GM19467 (cell line): Measurements from ENCODE around the gene KLF13.
"Not testable (repeated sequence)": the region's sequence is repeated elsewhere in the genome, so short reads cannot be mapped to it uniquely, and the experiment has no call there.

Experiments
- ATAC-seq: cut with Tn5 transposase; IDR thresholded peaks from one replicate; pipeline ENCODE4 v1.9.1; 2021; ENCODE audit warnings: mild to moderate bottlenecking, moderate library complexity; ENCODE audit not compliant: unreplicated experiment

Gene KLF13

DNA sequence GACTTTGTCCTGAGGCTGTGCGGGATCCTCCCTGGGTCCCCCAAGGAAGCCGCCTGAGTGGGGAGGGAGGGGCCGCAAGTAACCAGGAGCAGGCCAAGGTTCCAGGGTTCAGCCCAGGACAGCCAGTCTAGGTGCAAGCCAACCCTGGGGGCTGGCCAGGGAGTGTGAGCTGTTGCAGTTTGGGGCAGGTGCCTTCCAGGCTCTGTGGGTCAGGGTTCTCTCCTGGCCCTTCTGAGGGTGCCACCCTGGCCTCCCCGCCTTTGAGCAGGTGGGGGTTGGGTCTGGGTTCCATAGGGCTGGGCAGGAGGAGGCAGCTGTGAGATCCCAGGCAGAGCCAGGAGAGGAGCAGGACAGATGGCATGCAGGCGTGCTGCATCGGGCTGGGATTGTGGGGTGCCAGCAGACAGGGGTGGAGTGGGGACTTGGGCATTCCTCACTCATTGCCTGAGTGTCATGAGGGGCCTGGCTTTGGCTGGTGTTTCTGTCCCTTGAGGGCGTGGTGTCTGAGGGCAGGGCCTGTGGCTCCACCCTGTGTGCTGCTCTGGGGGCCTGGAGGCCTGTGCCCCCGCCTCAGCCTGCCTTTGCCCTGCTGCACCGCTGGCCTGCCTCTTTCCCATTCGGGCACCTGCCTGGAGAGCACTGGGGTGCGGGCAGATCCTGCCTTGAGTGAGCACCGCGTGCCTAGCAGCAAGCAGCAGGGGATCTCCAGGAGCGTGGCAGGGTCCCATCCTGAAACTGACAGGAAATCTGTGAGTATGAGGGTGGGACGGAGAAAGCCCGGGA is 18.4 kb downstream of the KLF13 start:
- peak; percentile 26 for ATAC-seq

GRCh38 chr15:31345606-31346366 is 19.2 kb downstream of the KLF13 start:
- ATAC-seq = peak; percentile 37

DNA sequence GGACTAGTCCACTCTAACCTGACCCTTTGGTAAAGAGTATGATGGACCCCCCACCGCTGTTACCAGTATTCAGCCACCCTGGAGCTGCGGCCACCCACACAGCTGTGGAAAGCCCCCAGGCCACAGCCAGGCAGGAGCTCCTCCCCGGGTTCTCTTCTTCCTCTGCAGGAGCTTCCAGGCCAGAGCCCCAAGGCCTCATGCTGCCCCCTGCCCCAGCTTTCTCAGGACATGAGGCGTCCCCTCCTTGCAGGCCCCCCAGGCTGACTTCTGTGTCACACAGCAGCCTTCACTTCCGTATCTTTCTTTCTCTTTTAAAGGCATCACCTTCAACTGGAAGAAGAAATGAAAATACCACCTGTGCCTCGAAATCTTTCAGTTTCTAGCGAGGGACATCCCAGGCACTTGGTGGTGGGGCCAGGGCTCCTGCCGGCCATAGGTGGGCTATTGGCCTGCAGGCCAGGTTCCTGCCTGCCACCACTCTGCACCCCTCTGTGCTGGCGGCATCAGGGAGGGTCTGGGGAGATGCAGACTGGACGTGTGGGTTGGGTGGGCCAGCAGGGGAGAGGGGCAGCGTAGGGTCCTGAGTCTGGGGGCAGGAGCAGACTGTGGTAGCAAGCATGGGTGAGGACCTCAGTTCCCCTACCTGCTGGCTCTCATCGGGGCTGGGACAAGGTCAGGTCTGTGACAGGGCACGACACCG is 19.9 kb downstream of the KLF13 start:
- peak; percentile 50 for ATAC-seq

DNA sequence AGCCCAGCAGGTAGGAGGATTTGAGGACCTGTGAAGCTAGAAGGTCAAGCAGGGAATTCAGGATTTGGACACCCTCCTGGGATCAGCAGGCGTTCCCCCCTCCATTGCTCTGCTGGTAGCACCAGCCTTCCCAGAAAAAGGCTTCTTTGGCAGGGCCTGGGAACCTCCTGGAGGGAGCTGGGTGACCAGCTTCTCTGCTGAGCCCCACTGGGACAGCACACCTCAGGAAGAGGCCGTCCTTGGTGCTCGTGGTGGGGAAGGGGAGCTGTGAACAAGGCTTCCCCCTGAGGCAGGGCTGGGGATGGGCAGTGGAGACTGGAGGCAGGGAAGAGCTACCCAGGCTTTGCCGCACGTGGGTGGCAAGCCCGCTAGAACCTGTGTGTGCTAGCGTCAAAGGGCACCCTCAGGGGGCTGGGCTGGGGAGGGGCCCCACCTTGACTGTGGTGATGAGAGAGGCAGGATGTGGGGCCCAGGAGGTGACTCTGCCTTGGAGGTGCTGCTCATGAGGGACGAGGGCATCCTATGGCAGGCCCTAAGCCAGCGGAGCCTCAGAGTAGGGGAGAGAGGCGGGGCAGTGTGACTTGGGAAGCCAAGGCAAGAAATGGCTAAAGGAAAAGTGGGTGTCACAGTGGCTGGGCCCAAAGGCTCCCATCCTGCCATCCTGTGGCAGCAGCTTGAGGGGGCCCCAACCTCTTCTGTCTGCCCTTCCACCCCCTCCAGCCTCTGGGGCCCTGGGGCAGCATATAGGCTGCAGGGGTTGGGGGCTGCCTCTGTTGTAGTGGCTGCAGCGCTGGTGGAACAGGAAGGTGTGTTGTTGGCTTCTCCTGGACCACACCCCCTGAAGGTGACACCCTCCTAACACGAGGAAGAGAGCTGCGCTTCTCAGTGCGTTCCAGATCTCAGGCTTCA is 20.7 kb downstream of the KLF13 start:
- ATAC-seq = no peak

GRCh38 chr15:31347981-31348803 is 21.6 kb downstream of the KLF13 start:
- no peak for ATAC-seq

DNA sequence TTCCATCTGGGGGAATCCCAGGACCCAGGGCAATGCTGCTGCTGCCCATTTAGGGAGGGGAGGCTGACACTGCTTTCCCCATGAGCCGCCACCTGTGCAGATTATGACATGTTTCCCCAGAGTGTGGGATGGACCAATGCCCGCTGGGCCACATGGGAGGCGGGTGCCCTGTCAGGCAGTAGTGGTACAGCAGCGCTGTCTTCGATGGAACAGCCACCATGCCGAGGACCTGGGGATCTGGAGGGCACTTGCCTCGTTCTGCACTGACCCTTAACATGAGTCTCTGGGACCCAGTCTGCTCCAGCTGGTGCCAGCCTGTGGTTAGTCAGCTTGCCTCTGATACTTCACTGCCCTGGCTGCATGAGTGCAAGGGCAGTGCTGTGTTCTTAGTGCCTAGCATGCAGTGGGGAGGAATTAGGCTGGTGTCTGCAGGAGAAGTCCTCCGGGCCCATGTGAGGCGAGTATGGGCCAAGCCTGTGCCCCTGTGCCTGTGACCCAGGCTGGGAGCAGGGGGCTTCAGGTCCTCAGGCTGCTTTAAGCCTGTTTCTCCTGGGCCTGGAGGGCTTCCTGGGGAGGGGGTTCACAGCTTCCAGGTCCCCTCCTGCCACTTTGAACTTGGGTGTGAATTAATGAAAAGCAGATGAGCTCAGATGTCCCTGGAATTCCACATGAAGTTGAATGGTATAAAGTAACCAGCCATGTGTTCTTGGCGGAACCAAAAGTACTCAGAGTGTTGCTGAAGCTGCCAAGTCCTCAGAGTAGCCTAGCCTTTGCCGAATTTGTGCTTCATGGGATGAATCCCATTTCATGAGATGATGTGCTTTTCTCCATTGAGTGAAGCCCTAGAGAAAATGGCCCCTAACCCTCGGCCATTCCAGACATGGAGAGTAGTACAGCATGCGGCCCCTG is 22.9 kb downstream of the KLF13 start:
- ATAC-seq = no peak

DNA sequence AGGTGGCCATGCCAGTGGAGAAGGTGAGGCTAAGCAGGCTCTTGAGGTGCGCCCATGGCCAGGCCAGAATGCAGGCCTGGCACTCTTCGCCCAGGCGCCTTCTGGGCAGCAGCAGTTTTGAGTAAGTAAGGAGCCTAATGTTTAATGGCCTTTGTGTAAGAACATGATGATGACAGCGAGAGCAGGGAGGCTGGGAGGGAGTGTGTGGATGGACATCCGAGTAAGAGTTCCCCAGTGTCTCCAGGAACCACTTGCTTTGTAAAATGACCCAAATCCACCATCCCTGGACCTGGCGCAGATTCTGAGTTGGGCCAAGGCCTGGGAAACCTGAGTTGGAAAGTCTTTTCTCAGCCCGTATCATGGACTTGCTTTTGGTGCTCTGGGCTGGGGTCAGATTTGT is 24.1 kb downstream of the KLF13 start:
- no peak for ATAC-seq

GRCh38 chr15:31352339-31352751 is 25.7 kb downstream of the KLF13 start:
- no peak for ATAC-seq

DNA sequence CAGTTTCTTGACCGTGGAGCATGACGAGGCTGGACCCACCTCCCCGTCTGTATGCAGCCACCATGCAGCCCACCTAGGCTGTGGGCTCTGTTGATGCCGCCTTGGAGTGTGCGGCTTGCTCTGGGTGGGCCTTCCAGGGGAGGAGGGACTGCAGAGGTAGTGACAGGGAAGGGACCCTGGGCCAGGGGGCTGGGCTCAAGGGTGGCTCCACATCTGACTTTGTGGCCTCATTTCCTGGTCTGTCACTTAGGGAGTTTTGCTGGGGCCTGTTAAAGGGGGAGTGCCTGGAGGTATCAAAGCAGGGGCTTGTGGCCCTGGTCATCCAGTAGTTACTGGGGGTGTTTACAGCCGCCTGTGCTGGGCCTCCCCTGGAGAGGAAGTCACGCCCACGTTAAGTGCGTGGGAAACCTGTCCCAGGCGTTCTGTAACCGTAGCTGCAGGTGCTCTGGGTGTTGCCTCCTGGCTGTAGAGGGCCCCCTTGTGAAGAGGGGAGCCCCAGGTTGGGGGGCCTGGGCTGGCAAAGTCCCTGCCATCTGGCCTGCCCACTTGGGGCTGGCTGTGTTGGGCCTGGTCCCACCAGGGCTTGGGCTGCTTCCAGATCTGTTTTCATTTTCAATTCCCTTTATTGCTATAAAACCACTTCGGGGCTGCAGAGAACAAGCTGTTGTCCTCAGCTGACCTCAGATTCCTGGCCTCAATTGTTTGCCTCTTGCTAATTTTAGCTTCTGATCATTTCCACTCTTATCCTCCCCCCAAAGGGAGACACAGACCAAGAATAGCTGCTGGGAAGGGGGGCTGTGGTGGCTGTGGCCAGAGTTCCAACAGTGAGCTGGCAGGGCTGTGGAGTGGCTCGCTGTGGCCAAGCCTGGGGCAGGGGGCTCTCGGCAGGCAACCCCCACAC is 26.5 kb downstream of the KLF13 start:
- peak; percentile 58 for ATAC-seq

GRCh38 chr15:31353931-31354330 is 27.3 kb downstream of the KLF13 start:
- no peak for ATAC-seq

GRCh38 chr15:31356097-31356496 is 29.5 kb downstream of the KLF13 start:
- not testable (repeated sequence) for ATAC-seq

GRCh38 chr15:31357148-31357547 is 30.5 kb downstream of the KLF13 start:
- ATAC-seq = no peak

DNA sequence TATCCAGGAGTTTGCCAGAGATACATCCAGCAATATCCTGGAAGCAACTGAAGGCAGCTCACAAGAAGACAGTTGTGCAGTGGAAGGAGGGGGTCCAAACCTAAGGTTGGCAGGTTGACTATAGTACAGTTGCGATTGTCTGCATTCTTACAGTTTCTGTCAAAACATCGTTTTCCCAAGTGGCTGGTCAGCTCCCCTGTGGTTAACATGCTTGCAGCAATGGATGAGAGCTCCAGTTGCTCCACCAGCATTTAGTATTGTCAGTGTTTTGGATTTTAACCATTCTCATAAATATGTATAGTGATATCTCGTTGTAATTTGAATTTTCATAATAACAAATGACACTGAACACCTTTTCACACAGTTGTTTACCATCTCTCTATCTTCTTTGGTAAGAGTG is 31.5 kb downstream of the KLF13 start:
- no peak for ATAC-seq

DNA sequence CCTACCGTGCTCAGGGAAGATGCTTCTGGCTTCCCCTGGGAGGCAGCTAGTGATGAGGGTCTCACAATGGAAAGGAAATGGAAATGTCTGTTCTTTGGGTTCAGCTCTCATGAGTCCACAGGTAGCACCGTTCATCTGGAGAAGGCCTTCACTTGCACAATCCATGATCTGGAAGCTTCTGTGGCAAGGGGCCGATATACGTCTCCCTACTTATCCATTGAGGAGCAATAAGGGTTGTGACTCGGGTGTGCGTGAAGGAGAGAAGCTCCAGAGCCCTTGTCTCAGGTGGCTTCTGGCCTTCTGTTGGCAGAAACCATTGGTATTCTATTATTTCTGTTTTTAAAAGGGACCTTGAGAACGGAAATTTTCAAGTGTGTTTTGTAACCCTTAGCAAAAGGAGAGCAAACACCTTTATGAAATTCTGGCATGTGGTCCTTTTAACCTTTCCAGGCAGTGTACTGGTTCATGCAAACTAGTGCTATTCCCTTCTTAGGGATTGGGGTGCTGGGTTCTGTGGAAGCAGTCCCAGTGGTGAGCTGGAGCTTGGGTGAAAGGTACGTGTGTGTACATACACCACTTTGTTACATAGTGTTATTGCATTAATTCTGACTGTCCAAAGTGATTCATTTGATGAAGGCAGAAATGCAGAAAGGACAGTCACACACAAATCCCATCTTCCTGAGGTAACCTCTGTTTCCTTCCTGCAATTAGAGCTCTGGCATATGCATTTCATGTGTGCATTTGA is 32.5 kb downstream of the KLF13 start:
- ATAC-seq = no peak

DNA sequence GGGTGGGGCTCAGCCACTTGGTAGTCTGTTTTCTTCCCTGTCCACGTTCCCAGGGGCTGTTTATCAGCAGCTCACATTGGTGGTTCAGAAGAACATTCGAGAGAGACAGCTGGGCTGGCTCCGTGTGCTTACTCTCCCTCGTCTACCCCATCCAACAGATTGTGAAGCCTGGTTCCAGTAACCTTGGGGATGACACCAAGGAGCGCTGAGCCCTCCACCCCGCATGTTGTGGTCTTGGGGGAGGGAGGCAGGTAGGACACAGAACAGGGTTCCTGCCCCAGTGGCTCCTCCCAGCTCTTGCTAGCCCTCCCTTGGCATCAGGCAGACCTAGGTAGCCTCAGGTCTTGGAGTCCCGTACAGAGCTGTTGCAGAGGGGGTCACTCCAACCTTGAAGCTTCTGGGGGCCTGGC is 33.1 kb downstream of the KLF13 start:
- no peak for ATAC-seq

- no peak for ATAC-seq
These were observed 33.5 kb downstream of the KLF13 start for GRCh38 chr15:31360158-31360561.
